ENCODE data around the gene RTN4R.

Gene RTN4R

DNA sequence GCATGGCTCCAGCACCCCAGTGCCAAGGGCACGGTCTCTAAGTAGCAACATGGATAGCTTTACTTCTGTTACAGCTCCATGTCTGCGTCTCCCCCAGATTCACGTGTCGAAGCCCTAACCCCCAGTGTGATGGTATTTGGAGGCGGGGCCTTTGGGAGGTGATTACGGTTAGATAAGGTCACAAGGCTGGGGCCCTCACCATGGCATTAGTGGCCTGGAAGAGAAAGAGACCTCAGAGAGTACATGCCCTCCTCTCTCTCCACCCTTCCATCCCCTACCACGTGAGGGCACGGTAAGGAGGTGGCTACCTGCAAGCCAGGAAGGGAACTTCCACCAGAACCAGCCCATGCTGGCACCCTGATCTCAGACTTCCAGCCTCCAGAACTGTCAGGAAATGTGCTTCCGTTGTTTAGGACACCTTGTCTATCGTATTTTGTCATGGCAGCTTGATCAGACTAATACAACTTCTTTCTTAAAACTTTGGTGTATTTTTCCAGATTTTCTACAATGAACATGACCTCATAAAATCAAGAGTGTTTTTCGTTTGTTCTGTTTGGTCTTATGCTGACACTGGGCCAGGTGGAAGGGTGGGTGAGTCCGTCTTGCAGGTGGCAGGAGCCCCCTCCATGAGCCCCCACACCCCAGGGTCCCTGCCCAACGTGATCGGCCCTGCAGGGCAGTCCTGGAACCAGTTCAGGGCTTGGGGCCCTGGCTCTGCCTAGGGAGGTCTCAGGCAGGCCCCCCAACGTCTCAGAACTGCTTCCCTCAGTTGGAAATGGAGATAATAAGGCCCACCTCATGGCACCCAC, 10.7 kb downstream of the RTN4R start:
- DNase-seq (ENCODE audit: low spot score) = no peak

DNA sequence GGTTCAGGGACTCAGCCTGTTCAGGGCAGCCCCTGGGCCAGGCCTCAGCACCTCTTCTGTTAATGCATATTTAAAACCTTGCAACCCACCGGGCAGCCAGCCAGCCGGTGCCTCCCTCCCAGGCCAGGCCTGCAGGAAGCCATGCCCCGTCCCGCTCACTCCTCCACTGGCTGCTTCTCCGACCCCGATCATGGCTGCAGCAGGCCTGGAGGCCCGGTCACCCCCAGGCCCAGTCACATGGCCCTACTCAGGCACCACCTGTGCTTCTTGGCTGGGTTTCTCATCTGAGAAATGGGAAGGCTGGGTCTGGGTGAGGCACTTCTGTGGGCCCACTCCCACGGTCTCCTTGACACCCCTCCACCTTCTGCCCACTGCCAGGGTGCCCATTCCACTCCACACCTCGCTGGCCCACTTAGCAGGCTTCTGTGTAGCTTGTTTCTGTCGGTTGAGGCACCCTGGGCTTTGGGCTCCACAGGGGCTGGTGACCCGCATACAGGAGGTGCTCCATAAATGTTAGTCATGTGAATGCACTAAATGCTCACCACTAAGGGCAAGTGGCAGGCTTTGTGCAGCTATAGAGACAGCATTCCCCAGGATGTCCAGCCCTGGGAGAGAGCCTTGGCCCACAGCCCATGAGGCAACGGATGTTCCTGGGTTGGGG, 11.4 kb downstream of the RTN4R start:
- DNase-seq (ENCODE audit: low spot score) = no peak

DNA sequence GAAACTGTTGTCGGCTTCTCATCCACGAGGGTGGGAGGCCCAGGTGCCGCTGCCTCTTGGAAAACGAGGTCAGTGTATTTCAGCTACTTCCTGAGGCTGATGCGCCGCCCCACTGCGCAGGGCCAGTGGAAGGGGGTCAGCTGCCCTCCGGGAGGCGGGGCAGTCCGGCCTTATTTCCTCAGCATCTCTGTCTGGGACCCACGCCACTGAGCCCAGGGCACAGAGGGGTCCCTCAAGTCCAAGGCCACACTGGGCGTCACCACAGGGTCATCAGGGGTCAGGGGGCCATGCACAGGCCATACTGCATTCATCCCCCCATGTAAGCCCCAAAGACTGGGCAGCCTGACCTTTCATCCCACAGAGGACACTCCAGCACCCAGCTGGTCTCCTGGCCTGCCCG, 12.1 kb downstream of the RTN4R start:
- no peak for DNase-seq (ENCODE audit: low spot score)

DNA sequence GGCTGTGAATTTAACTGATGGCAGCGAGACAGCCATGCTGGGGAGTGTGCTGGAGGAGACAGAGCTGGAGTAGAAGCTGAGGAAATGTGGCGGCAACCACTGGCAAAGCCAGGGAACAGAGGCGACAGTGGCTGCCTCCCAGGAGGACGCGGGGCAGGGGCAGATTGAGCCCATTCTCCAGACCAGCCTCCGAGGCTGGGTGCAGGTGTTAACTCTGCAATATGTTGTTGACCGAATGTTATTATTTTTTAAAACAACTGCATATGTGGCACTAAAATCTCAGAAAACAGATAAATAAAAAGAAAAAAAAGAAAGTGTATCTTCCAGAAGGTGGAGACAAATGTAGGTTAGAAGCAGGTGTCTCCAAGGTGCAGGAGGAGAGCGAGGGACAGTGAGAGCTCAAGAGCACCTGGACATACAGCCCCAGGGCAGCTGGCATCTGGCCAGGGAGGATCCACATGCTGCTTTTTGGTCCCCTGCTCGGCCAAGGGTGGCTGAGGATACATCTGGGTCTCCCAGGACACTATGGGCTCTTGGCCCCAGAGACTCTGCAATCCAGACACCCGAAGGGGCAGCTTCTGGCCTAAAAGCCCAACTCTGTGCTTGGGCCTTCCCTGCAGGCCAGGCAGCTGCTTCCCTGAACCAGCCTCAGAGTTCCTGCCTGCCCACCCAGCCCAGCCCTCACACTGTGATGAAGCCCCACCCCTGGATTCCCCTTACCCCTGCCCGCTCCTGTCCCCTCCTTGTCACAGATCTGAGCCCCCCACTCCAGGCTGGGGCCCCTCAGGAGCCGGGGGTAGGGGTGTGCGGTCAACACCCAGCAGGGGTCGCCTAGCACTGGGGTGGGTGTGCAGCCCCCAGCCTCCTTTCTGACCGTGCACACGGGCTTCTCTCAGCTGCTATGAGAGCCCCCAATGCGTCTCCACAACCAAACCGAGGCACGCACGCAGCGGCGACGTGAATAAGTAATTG, 12.9 kb downstream of the RTN4R start:
- no peak for DNase-seq (ENCODE audit: low spot score)

DNA sequence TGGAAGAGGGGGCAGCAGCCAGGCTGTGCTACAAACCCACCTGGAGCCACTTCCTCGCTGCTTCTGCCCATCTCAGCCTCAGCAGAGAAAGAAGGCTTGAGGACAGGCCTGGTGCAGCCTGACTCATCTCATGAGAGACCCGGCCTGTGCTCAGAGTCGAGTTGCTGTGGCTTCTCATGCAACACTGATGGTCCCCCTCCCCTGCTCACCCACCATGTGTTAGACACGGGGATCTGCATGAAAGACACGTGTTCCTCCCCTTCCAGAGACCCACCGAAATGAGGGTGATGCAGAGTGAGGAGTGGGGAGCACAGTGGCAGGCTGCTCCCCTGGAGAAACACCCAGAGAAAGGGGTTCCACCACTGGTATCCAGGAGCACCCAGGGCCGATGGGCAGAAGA, 15.0 kb downstream of the RTN4R start:
- no peak for DNase-seq (ENCODE audit: low spot score)

DNA sequence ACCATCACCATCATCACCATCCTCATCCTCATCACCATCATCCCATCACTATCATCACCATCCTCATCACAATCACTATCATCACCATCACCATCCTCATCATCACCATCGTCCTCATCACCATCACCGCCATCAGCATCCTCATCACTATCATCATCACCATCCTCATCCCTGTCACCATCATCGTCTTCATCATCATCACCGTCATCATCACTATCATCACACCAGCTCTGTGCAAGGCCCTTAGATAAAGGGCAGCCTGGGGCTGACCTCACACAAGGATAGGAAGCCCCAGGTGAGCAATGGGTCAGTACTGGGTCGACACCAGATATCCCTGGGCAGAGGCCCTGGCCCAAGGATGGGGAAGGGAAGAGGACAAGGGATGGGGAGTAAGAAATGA, 16.1 kb downstream of the RTN4R start:
- DNase-seq (ENCODE audit: low spot score) = no peak

DNA sequence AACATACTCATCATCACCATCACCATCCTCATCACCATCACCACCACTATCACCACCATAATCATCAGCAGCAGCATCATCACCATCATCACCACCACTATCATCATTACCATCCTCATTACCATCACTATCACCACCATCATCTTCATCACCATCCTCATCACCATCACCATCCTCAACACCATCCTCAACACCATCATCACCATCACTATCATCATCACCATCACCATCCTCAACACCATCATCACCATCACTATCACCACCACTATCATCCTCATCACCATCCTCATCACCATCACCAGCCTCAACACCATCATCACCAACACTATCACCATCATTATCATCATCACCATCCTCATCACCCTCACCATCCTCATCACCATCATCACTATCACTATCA, 16.6 kb downstream of the RTN4R start:
- no peak for DNase-seq (ENCODE audit: low spot score)

DNA sequence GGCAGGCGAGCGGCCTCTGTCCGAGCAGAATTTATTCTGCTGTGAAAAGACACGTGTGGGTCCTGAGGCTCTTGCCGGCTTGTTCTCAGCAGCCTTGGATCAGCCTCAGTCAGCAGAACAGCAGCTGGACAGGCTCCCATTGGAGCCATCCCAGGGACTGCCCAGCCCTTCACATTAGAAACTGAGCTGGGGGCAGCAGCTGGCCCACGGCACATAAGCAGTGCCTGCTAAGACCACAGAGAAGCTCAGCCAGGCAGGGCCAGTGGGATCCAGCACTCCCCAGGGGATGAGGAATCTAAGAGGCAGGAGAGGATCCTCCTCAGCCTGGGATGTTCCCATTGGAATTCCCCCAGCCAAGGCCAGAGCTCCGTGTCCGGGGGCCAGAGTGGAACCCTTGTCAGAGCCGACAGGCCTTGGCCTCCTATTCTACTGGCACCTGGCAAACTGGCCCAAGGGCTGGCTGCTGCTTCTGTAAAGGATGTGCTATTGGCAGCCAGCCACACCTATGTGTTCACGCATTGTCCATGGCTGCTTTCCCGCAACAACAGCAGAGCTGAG, 18.2 kb downstream of the RTN4R start:
- DNase-seq (ENCODE audit: low spot score) = no peak

DNA sequence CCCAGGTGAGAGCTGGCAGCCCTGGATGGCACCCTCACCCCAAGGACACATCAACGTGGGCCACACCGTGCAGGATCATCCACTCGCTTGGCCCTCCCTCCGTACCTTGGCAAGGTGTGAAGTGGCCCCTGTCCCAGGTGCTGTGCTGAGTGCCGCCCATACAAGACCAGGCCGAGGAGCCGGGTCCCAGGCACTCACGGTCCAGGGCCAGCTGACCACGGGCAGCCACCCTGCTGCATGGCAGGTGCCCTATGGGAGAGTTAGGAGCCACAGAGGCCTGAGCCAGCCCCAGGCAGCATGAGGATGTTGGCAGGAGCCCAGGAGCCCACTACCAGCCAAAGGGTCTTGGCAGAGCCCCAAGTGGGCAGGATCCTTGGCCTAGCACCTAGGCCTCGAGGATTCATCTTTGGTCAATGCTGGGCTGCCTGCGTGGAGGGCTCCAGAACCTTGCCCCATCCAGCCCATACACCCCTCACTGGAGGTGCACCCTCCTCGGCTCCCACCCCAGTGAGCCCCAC, 19.6 kb downstream of the RTN4R start:
- no peak for DNase-seq (ENCODE audit: low spot score)

DNA sequence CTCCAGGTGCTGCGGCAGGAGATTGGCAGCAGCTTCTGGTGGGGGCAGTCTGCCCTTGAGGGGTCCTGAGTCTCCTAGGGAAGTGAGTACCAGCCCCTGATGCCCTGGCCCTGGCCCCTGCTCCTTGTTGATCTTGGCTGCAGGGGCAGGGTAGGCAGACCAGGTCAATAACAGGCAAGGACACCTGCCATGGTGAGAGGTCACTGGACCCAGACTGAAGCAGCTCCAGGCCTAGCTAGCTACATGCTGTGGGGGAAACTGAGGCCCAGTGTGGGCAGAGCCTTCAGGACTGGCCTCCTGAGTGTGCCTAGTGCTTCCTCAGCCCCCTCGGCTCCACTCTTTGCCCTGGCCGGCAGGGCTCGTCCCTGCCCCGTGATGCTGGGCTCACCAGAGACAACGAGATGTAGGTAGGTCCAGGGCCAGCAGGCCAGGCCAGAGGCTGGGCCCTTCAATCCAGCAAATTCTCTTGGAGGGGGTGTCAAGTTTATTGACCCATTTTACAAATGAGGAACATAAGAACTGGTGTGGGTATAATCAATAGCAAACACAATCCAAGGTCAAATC, 20.4 kb downstream of the RTN4R start:
- DNase-seq (ENCODE audit: low spot score) = no peak

DNA sequence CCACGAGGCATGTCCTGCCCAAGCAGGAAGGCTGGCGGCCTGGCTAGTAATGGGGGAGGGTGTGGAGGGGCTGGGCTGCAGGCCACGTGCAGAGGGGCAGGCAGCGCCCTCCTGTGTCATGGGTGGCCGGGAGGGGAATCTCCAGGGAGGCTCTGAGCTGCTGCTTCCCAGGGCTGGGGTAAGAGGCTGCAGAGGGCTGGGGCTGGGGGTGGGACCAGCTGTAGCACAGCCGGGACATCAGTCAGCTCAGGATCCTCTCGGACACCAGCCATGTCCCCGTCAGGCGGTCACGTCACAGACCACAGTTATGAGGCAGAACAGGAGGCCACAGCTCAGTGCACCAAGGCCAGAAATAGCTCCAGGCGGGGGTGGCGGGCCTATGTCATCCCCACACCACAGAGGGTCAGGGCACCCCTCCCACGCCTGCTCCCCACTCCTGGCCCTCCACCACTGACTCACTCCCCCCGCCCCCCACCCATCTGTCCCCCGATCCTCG, 21.1 kb downstream of the RTN4R start:
- no peak for DNase-seq (ENCODE audit: low spot score)

DNA sequence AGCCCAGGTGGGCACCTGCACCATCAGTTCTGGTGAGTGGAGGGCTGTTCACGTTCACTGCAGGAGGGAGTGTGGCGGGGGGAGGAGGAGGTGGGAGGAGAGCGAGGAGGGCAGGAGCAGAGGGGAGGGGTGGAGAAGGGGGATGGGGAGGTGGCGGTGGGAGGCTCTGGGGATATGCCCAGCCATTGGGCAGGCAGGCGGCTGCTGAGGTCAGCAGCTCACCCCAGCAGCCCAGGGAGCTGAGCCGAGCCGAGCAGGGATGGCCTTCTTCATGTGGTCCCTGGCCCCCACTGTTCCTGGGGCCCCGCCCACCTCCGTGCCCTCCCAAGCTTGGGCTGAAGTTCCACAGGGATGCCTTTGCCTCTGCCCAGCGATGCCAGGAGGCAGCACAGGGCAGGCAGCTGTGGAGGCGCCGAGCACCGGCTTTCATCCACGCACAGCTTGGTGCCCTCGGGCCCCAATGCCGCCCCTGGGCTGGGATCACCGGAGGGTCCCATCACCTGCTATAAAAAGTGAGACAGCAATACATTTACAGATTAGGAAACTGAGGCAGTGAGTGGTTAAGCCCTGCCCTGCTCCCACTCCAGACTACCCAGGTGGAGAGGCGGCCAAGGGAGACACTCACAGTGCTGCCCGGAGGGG, 21.6 kb downstream of the RTN4R start:
- DNase-seq (ENCODE audit: low spot score) = no peak

DNA sequence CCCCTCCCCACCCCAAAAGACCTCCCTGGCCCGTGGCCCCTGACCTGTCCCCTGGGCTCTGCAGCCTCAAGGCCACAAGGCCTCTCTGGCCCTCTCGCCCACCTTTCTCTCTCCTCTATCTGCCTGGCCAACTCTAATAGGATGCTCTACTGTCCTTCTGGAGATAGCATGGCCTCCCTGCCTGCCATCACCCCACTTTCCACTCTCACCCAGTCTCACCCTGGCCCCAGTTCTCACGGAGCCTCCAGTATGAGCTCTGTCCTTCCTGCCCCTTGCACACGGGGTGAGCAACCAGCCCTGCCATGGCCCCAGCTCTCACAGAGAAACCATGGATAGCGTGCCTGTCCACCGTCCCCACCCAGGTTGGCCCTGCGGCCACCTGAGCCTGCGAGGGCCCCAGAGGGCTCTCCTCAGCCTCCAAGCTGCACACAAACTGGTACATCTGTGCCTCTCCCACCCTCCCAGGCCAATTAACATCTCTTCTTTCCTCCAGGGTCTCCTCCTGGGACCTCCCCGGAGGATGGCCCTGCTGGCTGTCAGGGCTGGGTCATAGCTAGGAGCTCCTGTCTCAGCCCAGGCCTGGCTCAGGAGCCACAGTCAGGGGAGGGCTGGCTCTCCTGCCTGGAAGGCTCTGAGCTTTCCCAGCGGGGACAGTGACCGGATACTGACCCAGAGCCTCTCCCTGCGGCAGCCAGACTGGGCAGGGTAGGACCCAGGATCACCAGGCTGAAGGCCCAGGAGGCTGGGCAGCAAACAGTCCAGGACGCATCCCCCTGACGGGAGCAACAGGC, 22.3 kb downstream of the RTN4R start:
- DNase-seq (ENCODE audit: low spot score) = no peak

DNA sequence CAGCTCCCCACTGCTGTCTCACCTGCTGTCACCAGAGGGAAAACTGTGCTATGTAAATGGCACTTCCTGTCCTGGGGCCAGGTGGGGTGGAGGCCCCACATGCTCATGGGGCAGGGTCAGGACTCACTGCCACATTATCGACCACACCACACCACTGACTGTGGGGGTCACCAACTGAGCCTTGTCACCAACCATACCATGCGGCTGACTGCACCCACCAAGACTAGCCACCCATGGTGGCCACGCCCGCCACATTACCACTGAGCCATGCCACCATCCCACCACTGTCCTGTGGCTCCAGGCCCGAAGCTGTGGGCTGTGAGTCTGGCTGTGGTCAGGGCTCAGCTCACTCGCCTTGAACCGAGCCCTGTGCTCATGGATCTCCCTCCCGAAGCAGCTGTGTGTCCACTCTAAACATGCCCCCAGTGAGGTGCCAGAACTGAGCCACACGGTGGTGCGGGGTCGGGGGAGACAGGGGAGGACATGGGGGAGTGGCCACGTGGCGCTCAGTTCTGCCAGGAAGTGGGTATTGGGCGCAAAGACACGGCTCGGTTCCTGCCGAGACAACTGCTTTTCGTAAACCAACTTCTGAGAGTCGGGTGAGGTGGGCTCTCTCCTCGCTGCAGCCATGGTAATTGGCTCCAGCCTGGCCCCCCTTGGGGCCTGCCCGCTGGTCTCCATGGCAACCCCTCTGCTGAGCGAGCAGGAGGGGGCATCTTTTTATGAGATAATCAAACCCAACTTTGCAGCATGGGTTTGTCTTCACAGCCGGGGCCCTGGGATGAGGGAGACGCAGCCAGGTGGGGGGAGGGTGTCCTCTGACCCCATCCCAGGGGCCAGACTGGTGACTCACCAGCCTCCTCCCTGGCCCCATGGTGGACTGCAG, 23.2 kb downstream of the RTN4R start:
- DNase-seq (ENCODE audit: low spot score) = no peak

DNA sequence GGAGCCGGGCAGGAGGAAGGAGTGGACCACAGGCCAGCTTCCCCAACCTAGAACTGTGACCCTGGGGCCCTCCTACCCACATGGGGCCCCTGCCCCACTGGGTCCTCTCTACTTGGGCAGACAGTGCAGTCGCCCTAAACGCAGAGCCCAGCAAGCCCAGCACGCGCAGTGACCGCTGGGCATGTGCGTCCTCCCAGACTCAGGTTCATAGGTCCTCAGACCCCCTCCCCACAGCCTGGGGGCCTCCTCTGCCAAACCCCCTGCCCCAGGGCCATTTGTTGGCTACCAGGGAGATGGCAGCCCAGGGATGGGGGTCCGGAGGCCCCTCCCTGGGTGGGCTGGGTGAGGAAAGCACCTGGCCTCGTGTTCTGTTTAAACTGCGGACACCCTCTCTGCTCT, 23.9 kb downstream of the RTN4R start:
- DNase-seq (ENCODE audit: low spot score) = no peak

DNA sequence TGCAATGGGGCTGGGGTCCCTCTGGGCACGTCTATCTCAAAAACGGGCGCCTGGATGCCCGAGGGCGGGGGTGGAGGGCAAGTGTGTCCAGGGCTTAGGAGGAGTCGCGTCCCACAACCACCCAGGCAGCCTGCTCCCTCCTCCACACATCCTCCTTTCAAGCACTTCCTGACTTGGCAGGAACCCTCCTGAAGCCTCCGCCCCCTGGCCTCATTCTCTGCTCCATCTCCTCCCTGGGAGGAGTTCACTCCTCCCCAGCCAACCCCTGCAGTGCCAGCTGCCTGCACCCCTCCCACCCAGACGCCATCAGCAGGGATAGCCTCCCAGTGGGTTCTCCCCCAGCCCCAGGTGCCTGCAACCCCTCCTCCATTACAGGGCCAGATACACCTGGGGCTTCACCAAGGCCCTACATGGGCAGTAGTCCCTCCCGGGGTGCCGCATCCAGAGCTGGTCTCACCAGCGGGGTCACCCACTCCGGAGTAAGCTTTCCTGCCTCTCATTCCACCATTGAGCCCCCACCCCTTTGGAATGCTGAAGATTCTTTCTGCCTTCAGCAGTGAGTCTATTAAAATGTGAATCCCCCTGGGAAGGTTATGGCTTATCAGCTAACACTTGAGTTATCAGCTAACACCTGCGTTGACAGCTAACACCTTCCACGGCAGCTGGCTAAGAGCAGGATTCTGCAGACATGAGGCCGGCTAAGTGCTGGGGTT, 24.4 kb downstream of the RTN4R start:
- DNase-seq (ENCODE audit: low spot score) = no peak

DNA sequence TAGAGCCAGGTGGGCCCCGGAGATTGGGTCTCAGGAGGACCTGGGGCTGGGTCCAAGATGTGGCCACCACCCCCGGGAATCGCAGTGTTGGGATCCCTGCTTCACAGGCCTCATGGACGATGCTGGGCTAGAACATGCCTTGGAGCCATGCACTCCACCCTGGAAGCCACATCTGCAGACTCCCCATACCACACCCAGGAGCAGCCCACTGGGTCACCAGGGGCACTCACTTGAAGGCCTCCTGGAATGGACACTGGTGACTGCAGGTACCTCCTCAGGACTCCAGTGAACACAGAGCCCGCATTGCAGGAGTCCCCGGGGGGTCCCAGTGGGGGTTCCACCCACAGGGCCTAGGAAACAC, 25.0 kb downstream of the RTN4R start:
- DNase-seq (ENCODE audit: low spot score) = no peak

DNA sequence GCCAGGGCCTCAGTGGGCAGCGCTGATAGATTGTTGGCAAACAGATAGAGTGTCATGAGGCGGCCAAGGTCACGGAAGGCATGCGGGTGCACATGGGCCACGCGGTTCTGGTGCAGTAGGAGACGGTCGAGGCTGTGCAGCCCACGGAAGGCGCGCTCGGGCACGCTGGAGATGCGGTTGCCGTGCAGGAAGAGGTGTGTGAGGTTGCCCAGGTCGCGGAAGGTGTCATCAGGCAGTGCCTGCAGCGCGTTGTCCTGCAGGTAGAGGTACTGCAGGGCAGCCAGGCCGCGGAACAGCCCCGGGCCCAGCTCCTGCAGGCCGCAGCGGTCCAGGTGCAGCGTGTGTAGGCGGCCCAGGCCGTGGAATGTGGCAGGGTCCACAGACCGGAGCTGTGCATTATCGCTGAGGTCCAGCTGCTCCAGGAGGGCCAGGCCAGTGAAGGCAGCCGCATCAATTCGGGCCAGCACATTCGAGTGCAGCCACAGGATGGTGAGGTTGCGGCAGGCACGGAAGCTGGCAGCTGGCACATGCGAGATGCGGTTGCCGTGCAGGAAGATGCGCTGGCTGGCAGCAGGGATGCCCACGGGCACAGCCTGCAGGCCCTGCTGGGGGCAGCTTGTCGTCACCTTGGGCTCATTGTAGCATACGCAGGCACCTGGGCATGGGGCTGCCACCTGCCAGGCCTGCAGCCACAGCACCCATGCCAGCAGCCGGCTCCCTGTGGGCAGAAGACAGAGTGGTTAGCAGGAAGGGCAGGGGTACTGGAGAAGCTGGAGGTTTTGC, 25.5 kb downstream of the RTN4R start:
- no peak for DNase-seq (ENCODE audit: low spot score)

Data from LoVo (cell line).